Epithelial cell of esophagus (primary cell): Measurements from ENCODE around the gene CLEC10A.
"Not testable (repeated sequence)": the region's sequence is repeated elsewhere in the genome, so short reads cannot be mapped to it uniquely, and the experiment has no call there.

Experiments
- DNase-seq: peaks from one replicate; pipeline ENCODE4 v3.0.0; 2010; ENCODE audit warnings: low read depth
- H3K4me3 ChIP-seq: 2 replicates; pipeline ENCODE4 v1.5.1; 2011; ENCODE audit warnings: mild to moderate bottlenecking, low read length, control low read depth
- CTCF ChIP-seq: IDR thresholded peaks from 2 replicates; pipeline ENCODE4 v1.5.1; 2011; ENCODE audit warnings: low read depth, mild to moderate bottlenecking, low read length, control low read depth, inconsistent platforms; ENCODE audit not compliant: insufficient read depth; ENCODE audit errors: missing control alignments

The CLEC10A gene

DNA sequence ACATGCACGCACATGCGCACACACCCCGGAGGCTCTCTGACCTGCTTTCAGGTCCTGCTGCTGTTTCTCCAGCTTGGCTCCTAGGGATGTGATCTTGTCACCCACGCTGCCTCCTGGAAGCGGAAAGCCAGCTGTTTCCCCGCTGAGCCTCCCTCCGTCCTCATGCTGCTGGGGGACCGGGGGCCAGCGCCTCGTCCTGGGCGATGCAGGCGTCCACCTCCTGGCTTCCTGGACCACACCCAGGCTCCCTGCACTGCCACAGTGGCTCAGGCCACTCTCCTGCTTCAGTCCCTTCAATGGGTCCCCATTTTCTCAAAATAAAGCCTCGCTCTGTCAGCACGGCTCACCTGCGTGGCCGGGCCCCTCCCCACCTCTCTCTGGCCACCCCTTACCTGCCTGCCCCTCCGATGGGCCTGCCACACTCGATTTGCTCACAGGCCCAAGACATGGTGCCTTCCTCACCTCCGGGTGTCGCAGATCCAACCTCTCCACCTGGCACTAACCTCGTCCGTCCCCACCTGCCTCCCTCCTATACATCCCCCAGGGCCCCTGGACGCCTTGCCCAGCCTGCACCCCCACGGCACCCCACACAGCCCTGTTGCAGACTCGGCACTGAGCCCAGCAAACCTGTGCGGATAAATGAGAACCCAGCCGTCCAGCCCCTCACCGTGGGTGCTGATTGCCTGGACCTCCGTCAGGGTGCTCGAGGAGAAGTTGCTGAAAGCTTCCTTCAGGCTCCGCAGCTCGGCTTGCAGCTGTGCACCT lies 27.9 kb upstream of the CLEC10A start:
- no peak overlapping the region for H3K4me3 ChIP-seq
- TF ChIP-seq CTCF: no peak
- DNase-seq: no peak

- no peak for TF ChIP-seq CTCF
- H3K4me3 ChIP-seq: no peak overlapping the region
- no peak for DNase-seq
Measured at GRCh38 chr17:7107012-7107754, 27.1 kb upstream of the CLEC10A start.

GRCh38 chr17:7102421-7102820 lies 22.4 kb upstream of the CLEC10A start:
- no peak for DNase-seq
- TF ChIP-seq CTCF: no peak
- no peak overlapping the region for H3K4me3 ChIP-seq

DNA sequence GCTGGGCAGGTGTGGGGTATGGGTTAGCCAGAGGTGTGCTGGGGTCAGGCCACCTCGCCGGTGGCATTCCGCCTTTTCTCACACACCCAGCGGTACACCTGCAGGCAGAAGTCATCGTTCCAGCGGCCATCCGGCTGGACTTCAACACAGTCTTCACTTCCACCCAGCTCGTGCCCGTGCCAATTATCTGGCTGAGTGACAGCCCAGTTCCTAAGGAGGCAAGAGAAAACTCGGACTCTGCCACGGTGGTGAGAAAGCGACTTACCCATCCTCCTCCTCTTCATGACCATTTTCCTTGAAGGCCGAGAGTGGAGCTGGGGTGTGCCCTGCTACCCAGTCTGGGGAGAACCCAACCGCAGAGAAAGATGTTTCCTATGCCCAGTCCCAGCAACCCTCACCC lies 21.5 kb upstream of the CLEC10A start:
- no peak overlapping the region for H3K4me3 ChIP-seq
- no peak for TF ChIP-seq CTCF
- no peak for DNase-seq

DNA sequence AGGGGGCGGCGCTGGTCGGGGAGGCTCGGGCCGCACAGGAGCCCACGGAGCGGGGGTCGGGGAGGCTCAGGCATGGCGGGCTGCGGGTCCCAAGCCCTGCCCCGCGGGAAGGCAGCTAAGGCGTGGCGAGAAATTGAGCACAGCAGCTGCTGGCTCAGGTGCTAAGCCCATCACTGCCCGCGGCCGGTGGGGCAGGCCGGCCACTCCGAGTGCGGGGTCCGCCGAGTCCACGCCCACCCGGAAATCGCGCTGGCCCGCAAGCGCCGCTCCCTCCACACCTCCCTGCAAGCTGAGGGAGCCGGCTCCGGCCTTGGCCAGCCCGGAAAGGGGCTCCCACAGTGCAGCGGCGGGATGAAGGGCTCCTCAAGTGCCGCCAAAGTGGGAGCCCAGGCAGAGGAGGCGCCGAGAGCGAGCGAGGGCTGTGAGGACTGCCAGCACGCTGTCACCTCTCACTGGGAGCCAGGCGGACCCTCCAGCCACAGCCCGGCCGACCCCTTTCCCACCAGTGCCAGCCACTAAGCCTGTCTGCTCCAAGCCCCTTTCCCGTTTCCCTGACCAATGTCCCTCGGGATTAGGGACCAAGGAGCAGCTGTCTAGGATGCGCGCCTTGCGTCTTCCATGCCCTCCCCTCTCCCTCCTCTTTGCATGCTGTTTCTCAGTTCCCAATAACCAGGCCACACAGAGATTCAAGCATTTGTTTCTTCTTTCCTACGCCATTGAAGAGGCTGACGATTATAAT lies 20.8 kb upstream of the CLEC10A start:
- not testable (repeated sequence) for DNase-seq, H3K4me3 ChIP-seq

- no peak overlapping the region for H3K4me3 ChIP-seq
- DNase-seq: no peak
- TF ChIP-seq CTCF: no peak
Measured at GRCh38 chr17:7098802-7099459, 18.9 kb upstream of the CLEC10A start.

- no peak for DNase-seq
- TF ChIP-seq CTCF: no peak
- H3K4me3 ChIP-seq: no peak overlapping the region
Measured at GRCh38 chr17:7097940-7098339, 17.9 kb upstream of the CLEC10A start.
